SK-N-SH (cell line): ENCODE data around the gene FNDC3B. TPM values are rescaled to one million over a fixed set of nuclear protein-coding genes. Genes with fewer than 3 reads are reported as not detected.
A peak's percentile ranks its signal among the peaks of the same experiment; 100 is the strongest.

Source experiments
- CTCF ChIA-PET: fragments of 300-600, 350-600 bp; formaldehyde crosslinking; extraction: SDS; loops from one replicate; lab custom pipeline; 2021; lab: Yijun Ruan, JAX
- POLR2A ChIA-PET: fragments of 350-600 bp; sonication (Branson Sonifier 250); formaldehyde crosslinking; extraction: SDS; loops from one replicate; lab custom pipeline; 2020; ENCODE audit warnings: antibody characterized with exemption, inconsistent platforms; lab: Yijun Ruan, JAX
- DNase-seq: peaks from one replicate; pipeline ENCODE4 v3.0.0; 2012
- H2AFZ ChIP-seq: fragments of 200-600 bp; sonication (generic); 2 replicates; pipeline ENCODE4 v1.8.1; 2016; ENCODE audit warnings: antibody characterized with exemption, mild to moderate bottlenecking, low read depth
- H3F3A ChIP-seq: fragments of 200-600 bp; sonication (generic); replicated peaks from 2 replicates; pipeline ENCODE3; 2016; ENCODE audit warnings: antibody characterized with exemption, mild to moderate bottlenecking; ENCODE audit not compliant: insufficient read depth
- H3K27ac ChIP-seq, 2 experiments: fragments of 200-500 bp in 1 of 2; fragments of 200-600 bp in 1 of 2; sonication (Bioruptor generic) in 1 of 2; sonication (generic), shearing (Covaris generic) in 1 of 2; 2 replicates each; pipeline versions ENCODE4 v1.5.1 to v1.6.1; 2014 to 2016; ENCODE audit warnings: low read depth in 2 of 2, inconsistent platforms in 1 of 2, low read length in 1 of 2, mild to moderate bottlenecking in 1 of 2, mixed read lengths in 1 of 2
- H3K27me3 ChIP-seq: fragments of 200-600 bp; sonication (generic), shearing (Covaris generic); 2 replicates; pipeline ENCODE4 v1.6.1; 2016; ENCODE audit warnings: mixed run types; ENCODE audit not compliant: insufficient read depth
- H3K36me3 ChIP-seq, 2 experiments: fragments of 200-500 bp in 1 of 2; fragments of 200-600 bp in 1 of 2; sonication (Bioruptor generic) in 1 of 2; sonication (generic) in 1 of 2; replicated peaks in 1 of 2; 2 replicates each; pipeline versions ENCODE3 to v1.5.1; 2014 to 2016; ENCODE audit warnings: low read length in 1 of 2, mild to moderate bottlenecking in 1 of 2; ENCODE audit not compliant: insufficient read depth in 2 of 2, control insufficient read depth in 1 of 2
- H3K4me1 ChIP-seq, 2 experiments: fragments of 200-500 bp in 1 of 2; fragments of 200-600 bp in 1 of 2; sonication (Bioruptor generic) in 1 of 2; sonication (generic), shearing (Covaris generic) in 1 of 2; 2 replicates each; pipeline versions ENCODE4 v1.5.1 to v1.6.1; 2014 to 2016; ENCODE audit warnings: low read depth in 1 of 2, low read length in 1 of 2, mixed run types in 1 of 2; ENCODE audit not compliant: insufficient read depth in 2 of 2, control insufficient read depth in 1 of 2
- H3K4me2 ChIP-seq: fragments of 200-600 bp; sonication (generic), shearing (Covaris generic); 2 replicates; pipeline ENCODE4 v1.6.1; 2017; ENCODE audit warnings: mixed run types
- H3K4me3 ChIP-seq, 2 experiments: fragments of 200-500 bp in 1 of 2; fragments of 200-600 bp in 1 of 2; sonication (Bioruptor generic) in 1 of 2; sonication (generic), shearing (Covaris generic) in 1 of 2; 2 replicates each; pipeline versions ENCODE4 v1.5.1 to v1.8.1; 2014 to 2016; ENCODE audit warnings: low read depth in 2 of 2, inconsistent platforms in 1 of 2, low read length in 1 of 2, mild to moderate bottlenecking in 1 of 2, mixed read lengths in 1 of 2, moderate library complexity in 1 of 2
- H3K79me2 ChIP-seq: fragments of 200-600 bp; sonication (generic); 2 replicates; pipeline ENCODE4 v1.8.1; 2017; ENCODE audit warnings: mild to moderate bottlenecking; ENCODE audit not compliant: insufficient read depth
- H3K9ac ChIP-seq: fragments of 200-600 bp; sonication (generic); 2 replicates; pipeline ENCODE4 v1.6.1; 2017; ENCODE audit warnings: mixed run types
- H3K9me2 ChIP-seq: fragments of 200-600 bp; sonication (generic); 2 replicates; pipeline ENCODE4 v1.6.1; 2017; ENCODE audit warnings: mixed run types
- H3K9me3 ChIP-seq: fragments of 200-600 bp; sonication (generic); 2 replicates; pipeline ENCODE4 v1.6.1; 2017; ENCODE audit warnings: mixed run types, mild to moderate bottlenecking, moderate library complexity
- H4K20me1 ChIP-seq: fragments of 200-600 bp; sonication (generic); 2 replicates; pipeline ENCODE4 v1.6.1; 2017; ENCODE audit warnings: mild to moderate bottlenecking, mixed run types; ENCODE audit not compliant: insufficient read depth
- CHD2 ChIP-seq: fragments of 150-350 bp; IDR thresholded peaks from 2 replicates; pipeline ENCODE4 v1.6.1; 2018; ENCODE audit warnings: low read length; ENCODE audit not compliant: partially characterized antibody
- CTCF ChIP-seq: fragments of 200-600 bp; sonication (generic); IDR thresholded peaks from 2 replicates; pipeline ENCODE4 v1.6.1; 2017; ENCODE audit warnings: antibody characterized with exemption, mild to moderate bottlenecking, moderate library complexity
- FOXJ3 ChIP-seq: sonication (generic); formaldehyde crosslinking; IDR thresholded peaks from 2 replicates; pipeline ENCODE4 v1.5.1; 2020; ENCODE audit warnings: mild to moderate bottlenecking, missing genetic modification reagents
- GABPA ChIP-seq: IDR thresholded peaks from 2 replicates; pipeline ENCODE4 v1.4.0; 2012; ENCODE audit warnings: low read depth, mild to moderate bottlenecking
- GATA2 ChIP-seq: sonication (generic); formaldehyde crosslinking; IDR thresholded peaks from 2 replicates; pipeline ENCODE4 v1.5.0; 2020; ENCODE audit warnings: mild to moderate bottlenecking, missing genetic modification reagents
- MEF2A ChIP-seq: IDR thresholded peaks from 2 replicates; pipeline ENCODE4 v1.4.0; 2012; ENCODE audit warnings: low read depth, borderline replicate concordance
- MXI1 ChIP-seq: IDR thresholded peaks from 2 replicates; pipeline ENCODE4 v1.6.1; 2012; ENCODE audit warnings: mild to moderate bottlenecking, low read depth, low read length, improper control_type of control experiment
- NFIC ChIP-seq: IDR thresholded peaks from 2 replicates; pipeline ENCODE4 v1.4.0; 2012; ENCODE audit warnings: borderline replicate concordance
- RAD21 ChIP-seq: IDR thresholded peaks from 2 replicates; pipeline ENCODE4 v1.6.1; 2012; ENCODE audit warnings: mild to moderate bottlenecking, low read length
- RXRA ChIP-seq: IDR thresholded peaks from 2 replicates; pipeline ENCODE4 v1.4.0; 2012; ENCODE audit warnings: low read depth, mild to moderate bottlenecking, borderline replicate concordance
- SMC3 ChIP-seq: IDR thresholded peaks from 2 replicates; pipeline ENCODE4 v1.6.1; 2012; ENCODE audit warnings: low read depth, low read length, improper control_type of control experiment
- TCF12 ChIP-seq: IDR thresholded peaks from 2 replicates; pipeline ENCODE4 v1.4.0; 2012
- USF2 ChIP-seq: fragments of 150-350 bp; IDR thresholded peaks from 2 replicates; pipeline ENCODE4 v1.6.1; 2017; ENCODE audit warnings: antibody characterized with exemption, low read length, low read depth, borderline replicate concordance
- YY1 ChIP-seq: IDR thresholded peaks from 2 replicates; pipeline ENCODE4 v1.4.0; 2012; ENCODE audit warnings: low read depth, mild to moderate bottlenecking
- WGBS: methylation state at CpG from one replicate; pipeline ENCODE4 v1.1.6; 2017; ENCODE audit warnings: low lambda C conversion rate; 5-methylcytosine and 5-hydroxymethylcytosine counted together
- polyA plus RNA-seq, 3 experiments: library from polyadenylated mRNA; depleted of rRNA; stranded (reverse); fragments of >200 nt; gene quantifications; 2 replicates each; pipeline ENCODE4 v1.2.3, GENCODE V29; 2012
- TF ChIP-seq, protein P1 (sequence below): IDR thresholded peaks from 2 replicates; pipeline ENCODE4 v1.4.0; 2012; ENCODE audit warnings: low read depth, borderline replicate concordance

FNDC3B gene
- polyA plus RNA-seq, 1 of the 3 experiments (the other 2 are of a cell fraction): 10.4 TPM

DNA sequence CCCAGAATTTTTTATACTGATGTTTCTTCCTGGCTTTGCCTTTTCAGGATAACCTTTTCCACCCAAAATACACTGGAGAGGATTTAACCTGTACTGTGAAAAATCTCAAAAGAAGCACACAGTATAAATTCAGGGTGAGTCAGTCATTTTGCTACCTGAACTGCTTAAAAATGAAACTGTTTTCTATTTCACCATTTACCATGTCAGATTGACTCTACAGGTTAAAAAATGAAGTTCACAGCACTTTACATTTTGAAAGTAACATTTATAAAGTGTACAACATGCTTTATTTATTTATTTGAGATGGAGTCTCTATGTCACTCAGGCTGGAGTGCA lies 293.6 kb downstream of the FNDC3B start:
- peaks cover 0 to 8% of the 10 kb centered on the region in 2 experiments; a peak in 1 of 4 replicates for H3K4me1 ChIP-seq
- DNase-seq: no peak
- peaks cover 17% of the 10 kb centered on the region for H3K79me2 ChIP-seq
- H4K20me1 ChIP-seq: no peaks in the 10 kb centered on the region
- peaks cover 57 to 75% of the 10 kb centered on the region in 2 experiments for H3K36me3 ChIP-seq
- TF ChIP-seq SMC3: no peak
- POLR2A ChIA-PET: interaction anchor here (0.9 kb wide), 1 partner anchor 290 kb away, joined by 5 read pairs; no protein-coding TSS in a partner anchor
- H3K4me3 ChIP-seq: no peak overlapping the region
- no peak overlapping the region for H2AFZ ChIP-seq
- H3K27ac ChIP-seq: peak overlapping the region; percentile 3 to 56; a peak in 2 of 4 replicates
- no peaks in the 10 kb centered on the region for H3K27me3 ChIP-seq
- H3K9me3 ChIP-seq: no peaks in the 10 kb centered on the region
- no peak overlapping the region for H3K4me2 ChIP-seq
- peaks cover 36% of the 10 kb centered on the region for H3F3A ChIP-seq
- H3K9ac ChIP-seq: no peak overlapping the region
- CTCF ChIA-PET: interaction anchor here (0.7 to 4.6 kb wide), 49 partner anchors 8 to 628 kb away, joined by 3 to 47 read pairs (median 4); no protein-coding TSS in a partner anchor
- no peaks in the 10 kb centered on the region for H3K9me2 ChIP-seq

GRCh38 chr3:172333692-172334457 lies 294.5 kb downstream of the FNDC3B start:
- Histone ChIP-seq H3K27me3 (no peaks in the 10 kb centered on the region), H3K4me1 (peaks cover 0 to 6% of the 10 kb centered on the region in 2 experiments; a peak in 1 of 4 replicates), H3K27ac (no peak overlapping the region), H2AFZ (no peak overlapping the region), H3K36me3 (peaks cover 49 to 74% of the 10 kb centered on the region in 2 experiments), H3K9me2 (no peaks in the 10 kb centered on the region), H3K4me2 (no peak overlapping the region), H3K79me2 (peaks cover 17% of the 10 kb centered on the region), H3K9me3 (no peaks in the 10 kb centered on the region), H3K4me3 (no peak overlapping the region), H3F3A (peaks cover 36% of the 10 kb centered on the region), H4K20me1 (no peaks in the 10 kb centered on the region), H3K9ac (no peak overlapping the region)
- ChIA-PET CTCF (interaction anchor here (0.6 to 2.6 kb wide), 5 partner anchors 12 to 210 kb away, joined by 3 to 25 read pairs (median 12); no protein-coding TSS in a partner anchor), POLR2A (no interaction called here)
- TF ChIP-seq TCF12 (no peak), CTCF (peak; percentile 31; the same call in 1 of the 2 replicates), GATA2 (CRISPR knock-in tag) (no peak)
- 93% methylated on average over 7 of the region's 7 CpGs for WGBS
- no peak for DNase-seq

DNA sequence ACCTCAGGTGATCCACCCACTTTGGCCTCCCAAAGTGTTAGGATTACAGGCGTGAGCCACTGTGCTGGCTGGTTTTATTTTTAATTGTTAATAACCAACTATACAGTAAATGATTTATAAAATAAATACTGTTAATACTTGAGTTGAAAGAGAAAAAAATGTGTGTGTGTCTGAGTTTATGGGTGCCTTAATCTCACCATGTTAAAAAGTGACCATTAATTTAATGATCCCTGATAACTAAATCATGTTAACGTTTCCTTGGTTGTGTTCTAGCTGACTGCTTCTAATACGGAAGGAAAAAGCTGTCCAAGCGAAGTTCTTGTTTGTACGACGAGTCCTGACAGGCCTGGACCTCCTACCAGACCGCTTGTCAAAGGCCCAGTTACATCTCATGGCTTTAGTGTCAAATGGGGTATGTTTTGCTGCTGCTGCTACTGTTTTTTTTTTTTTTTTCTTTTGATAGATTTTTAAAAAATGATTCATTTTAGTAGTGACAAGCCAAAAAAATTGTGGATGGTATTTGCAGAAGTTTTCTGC lies 295.4 kb downstream of the FNDC3B start:
- H3K9ac ChIP-seq: no peak overlapping the region
- H4K20me1 ChIP-seq: no peaks in the 10 kb centered on the region
- H2AFZ ChIP-seq: no peak overlapping the region
- no peak for DNase-seq
- H3F3A ChIP-seq: peaks cover 40% of the 10 kb centered on the region
- H3K9me2 ChIP-seq: no peaks in the 10 kb centered on the region
- ChIA-PET CTCF (interaction anchor here (0.6 to 2.6 kb wide), 2 partner anchors 127 to 143 kb away, joined by 3 to 25 read pairs; no protein-coding TSS in a partner anchor), POLR2A (no interaction called here)
- no peak overlapping the region for H3K27ac ChIP-seq
- no peak overlapping the region for H3K4me2 ChIP-seq
- H3K9me3 ChIP-seq: no peaks in the 10 kb centered on the region
- peaks cover 43 to 76% of the 10 kb centered on the region in 2 experiments for H3K36me3 ChIP-seq
- no peak overlapping the region for H3K4me3 ChIP-seq
- 96% methylated on average over 7 of the region's 7 CpGs for WGBS
- H3K79me2 ChIP-seq: peaks cover 17% of the 10 kb centered on the region
- peaks cover 0 to 6% of the 10 kb centered on the region in 2 experiments; a peak in 1 of 4 replicates for H3K4me1 ChIP-seq
- no peaks in the 10 kb centered on the region for H3K27me3 ChIP-seq
- TF ChIP-seq GABPA (no peak), CHD2 (no peak), RXRA (no peak), MXI1 (no peak), YY1 (no peak), RAD21 (no peak), MEF2A (no peak), USF2 (no peak), TCF12 (no peak), FOXJ3 (no peak), NFIC (no peak)
- TF ChIP-seq, protein P1, sequence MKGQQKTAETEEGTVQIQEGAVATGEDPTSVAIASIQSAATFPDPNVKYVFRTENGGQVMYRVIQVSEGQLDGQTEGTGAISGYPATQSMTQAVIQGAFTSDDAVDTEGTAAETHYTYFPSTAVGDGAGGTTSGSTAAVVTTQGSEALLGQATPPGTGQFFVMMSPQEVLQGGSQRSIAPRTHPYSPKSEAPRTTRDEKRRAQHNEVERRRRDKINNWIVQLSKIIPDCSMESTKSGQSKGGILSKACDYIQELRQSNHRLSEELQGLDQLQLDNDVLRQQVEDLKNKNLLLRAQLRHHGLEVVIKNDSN: no peak
